GM19438 (cell line): Measurements from ENCODE around the gene GSN.
A peak's percentile ranks its signal among the peaks of the same experiment; 100 is the strongest.

Experiments
- ATAC-seq: cut with Tn5 transposase; IDR thresholded peaks from one replicate; pipeline ENCODE4 v1.9.1; 2021; ENCODE audit warnings: low read depth; ENCODE audit not compliant: unreplicated experiment

The GSN gene

GRCh38 chr9:121242959-121243346 is 25.0 kb upstream of the GSN start:
- ATAC-seq: no peak

GRCh38 chr9:121246821-121247561 is 21.0 kb upstream of the GSN start:
- ATAC-seq: no peak

GRCh38 chr9:121249563-121249962 is 18.4 kb upstream of the GSN start:
- no peak for ATAC-seq

GRCh38 chr9:121252104-121252851 is 15.7 kb upstream of the GSN start:
- no peak for ATAC-seq

- no peak for ATAC-seq
Observed at GRCh38 chr9:121253162-121253561, 14.8 kb upstream of the GSN start.

GRCh38 chr9:121253821-121254501 is 14.0 kb upstream of the GSN start:
- no peak for ATAC-seq

GRCh38 chr9:121259498-121259897 is 8.5 kb upstream of the GSN start:
- ATAC-seq: no peak

- ATAC-seq: no peak
Observed at GRCh38 chr9:121259935-121260334, 8.0 kb upstream of the GSN start.

GRCh38 chr9:121260457-121261106 is 7.4 kb upstream of the GSN start:
- no peak for ATAC-seq

GRCh38 chr9:121261107-121261460 is 6.9 kb upstream of the GSN start:
- no peak for ATAC-seq

- ATAC-seq: no peak
Observed at GRCh38 chr9:121261755-121262154, 6.2 kb upstream of the GSN start.

- ATAC-seq: no peak
Observed at GRCh38 chr9:121262423-121262822, 5.5 kb upstream of the GSN start.

GRCh38 chr9:121262953-121263352 is 5.0 kb upstream of the GSN start:
- no peak for ATAC-seq

GRCh38 chr9:121266356-121266755 is 1.6 kb upstream of the GSN start:
- no peak for ATAC-seq

GRCh38 chr9:121266906-121267650 is 884 bp upstream of the GSN start:
- no peak for ATAC-seq

GRCh38 chr9:121268598-121268850 is 562 bp downstream of the GSN start:
- peak; percentile 59 for ATAC-seq

GRCh38 chr9:121268851-121269641 is 1.1 kb downstream of the GSN start:
- ATAC-seq: peak; percentile 10

GRCh38 chr9:121269642-121270254 is 1.8 kb downstream of the GSN start:
- ATAC-seq: no peak
